Sigmoid colon (tissue), 4 donors: ENCODE results near the gene DRAP1.

Experiments
- CTCF ChIP-seq, 4 experiments: fragments of 450-650 bp in 3 of 4; fragments of 200-600 bp in 1 of 4; IDR thresholded peaks; one replicate each; pipeline ENCODE4 v1.5.1; 2016 to 2019; ENCODE audit warnings: antibody characterized with exemption in 4 of 4, mild to moderate bottlenecking in 3 of 4, moderate library complexity in 2 of 4
- EP300 ChIP-seq, 4 donors: sonication (generic); formaldehyde crosslinking; IDR thresholded peaks; one replicate each; pipeline ENCODE4 v1.6.1; 2017; ENCODE audit warnings: antibody characterized with exemption in 4 of 4
- POLR2A ChIP-seq, 2 donors: fragments of 450-650 bp; IDR thresholded peaks; one replicate each; pipeline ENCODE4 v1.6.1; 2016; ENCODE audit warnings: antibody characterized with exemption in 2 of 2, mild to moderate bottlenecking in 2 of 2, moderate library complexity in 2 of 2
- POLR2AphosphoS5 ChIP-seq, 4 donors: sonication (generic); formaldehyde crosslinking; IDR thresholded peaks; one replicate each; pipeline ENCODE4 v1.6.1; 2017; ENCODE audit warnings: antibody characterized with exemption in 4 of 4

DNA sequence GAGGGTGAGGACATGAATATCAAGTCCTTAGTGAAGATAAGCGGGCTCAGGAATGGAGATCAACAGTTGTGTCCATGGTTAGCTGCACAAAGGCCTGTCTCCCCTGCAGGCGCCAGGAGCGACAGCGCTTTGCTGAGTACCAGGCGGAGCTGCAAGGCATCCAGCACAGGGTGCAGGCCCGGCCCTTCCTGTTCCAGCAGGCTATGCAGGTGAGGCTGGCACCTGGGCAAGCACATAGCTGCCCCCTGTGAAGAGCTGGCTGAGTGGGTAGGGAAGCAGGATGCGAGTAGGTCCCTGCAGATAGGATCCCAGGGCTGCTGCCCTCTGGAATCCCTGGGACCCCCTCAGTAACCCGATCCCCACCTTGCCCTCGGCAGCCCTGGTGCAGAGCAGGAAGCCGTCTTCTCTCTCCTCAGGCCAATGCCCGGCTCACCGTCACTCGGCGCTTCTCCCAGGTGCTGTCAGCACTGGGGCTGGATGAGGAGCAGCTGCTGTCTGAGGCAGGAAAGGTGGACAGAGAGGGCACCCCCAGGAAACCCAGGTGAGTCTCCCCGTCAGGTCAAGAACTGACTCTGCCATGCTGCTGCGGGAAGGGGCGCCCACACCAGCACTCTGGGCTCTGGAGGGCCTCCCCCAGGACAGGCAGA, 39.7 kb downstream of the DRAP1 start:
- no peak for TF ChIP-seq CTCF (IDR thresholded peaks at IDR 0.05)
- TF ChIP-seq EP300 (IDR thresholded peaks at IDR 0.05), result no peak
- no peak for TF ChIP-seq POLR2A (IDR thresholded peaks at IDR 0.05)
- no peak for TF ChIP-seq POLR2AphosphoS5 (IDR thresholded peaks at IDR 0.05)
